ENCODE measurements around the gene BTK. TPM values are rescaled to one million over a fixed set of nuclear protein-coding genes. Genes with fewer than 3 reads are reported as not detected.
"Not testable (repeated sequence)": the region's sequence is repeated elsewhere in the genome, so short reads cannot be mapped to it uniquely, and the experiment has no call there.

Gene BTK
- total RNA-seq, 2 experiments from 2014 or later, result 133 to 140 TPM

GRCh38 chrX:101347859-101348451 is 38.0 kb downstream of the BTK start:
- intact Hi-C loops (cut with micrococcal nuclease; ENCODE audit: unreplicated experiment), result loop anchor here (2.0 to 5.0 kb wide), 2 partner anchors 43 to 59 kb away; partner anchors contain the start of genes GLA, HNRNPH2 and RPL36A

GRCh38 chrX:101337776-101338271 is 48.2 kb downstream of the BTK start:
- DNase-seq (ENCODE audit: low spot score), result no peak
- no peaks in the 10 kb centered on the region for H3K9me2 ChIP-seq (ENCODE audit: insufficient read depth, low read length)
- intact Hi-C loops (cut with micrococcal nuclease; ENCODE audit: unreplicated experiment), result no loop called here
- POLR2A ChIA-PET, result no interaction called here
- peaks cover 14% of the 10 kb centered on the region; the same call in 1 of the 2 replicates for H3K36me3 ChIP-seq (ENCODE audit: insufficient read depth, low read length)
- H4K20me1 ChIP-seq (ENCODE audit: insufficient read depth, low read length), result no peaks in the 10 kb centered on the region
- peaks cover 7% of the 10 kb centered on the region; the same call in 1 of the 2 replicates for H3K79me2 ChIP-seq (ENCODE audit: insufficient read depth, low read depth, low read length)
- no peak overlapping the region for H3K4me2 ChIP-seq (ENCODE audit: low read length)
- no peaks in the 10 kb centered on the region for H3K4me1 ChIP-seq (ENCODE audit: insufficient read depth, low read length, poor library complexity, severe bottlenecking)
- H2AFZ ChIP-seq (ENCODE audit: low read length), result no peak overlapping the region
- CTCF ChIA-PET (ENCODE audit: unreplicated experiment), result no interaction called here
- no TSS peak for BruUV-seq (replicated peaks)
- H3K4me3 ChIP-seq (ENCODE audit: low read depth, low read length, poor library complexity, severe bottlenecking), result no peak overlapping the region
- H3K9me3 ChIP-seq (ENCODE audit: low read length), result no peaks in the 10 kb centered on the region
- TF ChIP-seq CTCF (conservative IDR thresholded peaks at IDR 0.05; ENCODE audit: low read length) (no peak), EZH2phosphoT487 (IDR thresholded peaks at IDR 0.05; ENCODE audit: borderline replicate concordance, low read depth, low read length) (no peak)
- H3K27ac ChIP-seq (ENCODE audit: low read depth, low read length, poor library complexity, severe bottlenecking), result no peak overlapping the region

More at GRCh38 chrX:101347859-101348451, 38.0 kb downstream of the BTK start:
- TF ChIP-seq EZH2phosphoT487 (IDR thresholded peaks at IDR 0.05; ENCODE audit: borderline replicate concordance, low read depth, low read length), result no peak
- TF ChIP-seq CTCF (conservative IDR thresholded peaks at IDR 0.05; ENCODE audit: low read length), result no peak
- H3K4me3 ChIP-seq (ENCODE audit: low read depth, low read length, poor library complexity, severe bottlenecking), result peak overlapping the region; percentile 99
- H4K20me1 ChIP-seq (ENCODE audit: insufficient read depth, low read length), result peaks cover 8% of the 10 kb centered on the region; the same call in 1 of the 2 replicates
- peak overlapping the region; percentile 59 for H3K27ac ChIP-seq (ENCODE audit: low read depth, low read length, poor library complexity, severe bottlenecking)
- H3K36me3 ChIP-seq (ENCODE audit: insufficient read depth, low read length), result peaks cover 76% of the 10 kb centered on the region
- POLR2A ChIA-PET, result interaction anchor here (0.6 to 3.2 kb wide), 5 partner anchors 10 to 266 kb away, joined by 3 to 15 read pairs (median 7); partner anchors contain the start of gene BTK
- H3K9me3 ChIP-seq (ENCODE audit: low read length), result no peaks in the 10 kb centered on the region
- H3K4me2 ChIP-seq (ENCODE audit: low read length), result peak overlapping the region; percentile 75
- H3K4me1 ChIP-seq (ENCODE audit: insufficient read depth, low read length, poor library complexity, severe bottlenecking), result peaks cover 24% of the 10 kb centered on the region
- H3K9me2 ChIP-seq (ENCODE audit: insufficient read depth, low read length), result no peaks in the 10 kb centered on the region
- CTCF ChIA-PET (ENCODE audit: unreplicated experiment), result no interaction called here
- DNase-seq (ENCODE audit: low spot score), result no peak
- peaks cover 49% of the 10 kb centered on the region for H3K79me2 ChIP-seq (ENCODE audit: insufficient read depth, low read depth, low read length)
- H2AFZ ChIP-seq (ENCODE audit: low read length), result peak overlapping the region; percentile 70; the same call in 1 of the 2 replicates
- no TSS peak for BruUV-seq (replicated peaks)

GRCh38 chrX:101334310-101334709 is 51.7 kb downstream of the BTK start:
- BruUV-seq (replicated peaks); intact Hi-C loops (cut with micrococcal nuclease; ENCODE audit: unreplicated experiment); POLR2A ChIA-PET: not testable (repeated sequence)

GRCh38 chrX:101326600-101326999 is 59.4 kb downstream of the BTK start:
- H3K9me3 ChIP-seq (ENCODE audit: low read length); intact Hi-C loops (cut with micrococcal nuclease; ENCODE audit: unreplicated experiment); H3K36me3 ChIP-seq (ENCODE audit: insufficient read depth, low read length); H3K4me3 ChIP-seq (ENCODE audit: low read depth, low read length, poor library complexity, severe bottlenecking); CTCF ChIA-PET (ENCODE audit: unreplicated experiment); BruUV-seq (replicated peaks); H3K79me2 ChIP-seq (ENCODE audit: insufficient read depth, low read depth, low read length); H4K20me1 ChIP-seq (ENCODE audit: insufficient read depth, low read length); H3K9me2 ChIP-seq (ENCODE audit: insufficient read depth, low read length): not testable (repeated sequence)
- POLR2A ChIA-PET, result interaction anchor here (0.6 to 0.8 kb wide), 3 partner anchors 40 to 157 kb away, joined by 3 to 7 read pairs (median 4); no protein-coding TSS in a partner anchor
- Histone ChIP-seq H3K27ac (ENCODE audit: low read depth, low read length, poor library complexity, severe bottlenecking) (peak overlapping the region; percentile 71), H2AFZ (ENCODE audit: low read length) (peak overlapping the region; percentile 46; the same call in 1 of the 2 replicates), H3K4me1 (ENCODE audit: insufficient read depth, low read length, poor library complexity, severe bottlenecking) (peaks cover 25% of the 10 kb centered on the region), H3K4me2 (ENCODE audit: low read length) (peak overlapping the region; percentile 70)
- DNase-seq (ENCODE audit: low spot score), result peak; percentile 76

More at GRCh38 chrX:101334310-101334709, 51.7 kb downstream of the BTK start:
- H3K79me2 ChIP-seq (ENCODE audit: insufficient read depth, low read depth, low read length); DNase-seq (ENCODE audit: low spot score); CTCF ChIA-PET (ENCODE audit: unreplicated experiment); H3K4me1 ChIP-seq (ENCODE audit: insufficient read depth, low read length, poor library complexity, severe bottlenecking); H3K9me3 ChIP-seq (ENCODE audit: low read length); H3K4me3 ChIP-seq (ENCODE audit: low read depth, low read length, poor library complexity, severe bottlenecking); H3K4me2 ChIP-seq (ENCODE audit: low read length); H2AFZ ChIP-seq (ENCODE audit: low read length); H3K9me2 ChIP-seq (ENCODE audit: insufficient read depth, low read length); H4K20me1 ChIP-seq (ENCODE audit: insufficient read depth, low read length); H3K27ac ChIP-seq (ENCODE audit: low read depth, low read length, poor library complexity, severe bottlenecking); H3K36me3 ChIP-seq (ENCODE audit: insufficient read depth, low read length): not testable (repeated sequence)
